ENCODE results near the gene UBE2L3. TPM values are rescaled to one million over a fixed set of nuclear protein-coding genes. Genes with fewer than 3 reads are reported as not detected.

Gene UBE2L3
- total and polyA plus RNA-seq, 10 of the 15 experiments (the other 5 are each of a cell fraction or from before 2014, with no cell fraction given), result 55.7 to 168 (median 113) TPM

- FAIRE-seq (no peak), ATAC-seq (no peak), DNase-seq (ENCODE audit: low read depth, low spot score) (no peak)
- H2AFZ ChIP-seq (ENCODE audit: control insufficient read depth, low read depth, low read length), result no peak overlapping the region
- H3K27ac ChIP-seq (ENCODE audit: control insufficient read depth, insufficient read depth), result no peak overlapping the region
- TF ChIP-seq NR2C2 (IDR thresholded peaks at IDR 0.05; ENCODE audit: borderline replicate concordance, control insufficient read depth, insufficient read length, low read depth), result no peak
- TF ChIP-seq CEBPZ (IDR thresholded peaks at IDR 0.05; ENCODE audit: low read depth, low read length), result no peak
- TF ChIP-seq BRCA1 (IDR thresholded peaks at IDR 0.05; ENCODE audit: low read depth, low read length), result no peak
- TF ChIP-seq GABPA (IDR thresholded peaks at IDR 0.05; ENCODE audit: low read depth), result no peak
- no peak for TF ChIP-seq USF2 (IDR thresholded peaks at IDR 0.05; ENCODE audit: borderline replicate concordance, low read depth, low read length)
- no peak for TF ChIP-seq TBL1XR1 (IDR thresholded peaks at IDR 0.05; ENCODE audit: low read depth, low read length)
- no peak for TF ChIP-seq ASH2L (IDR thresholded peaks at IDR 0.05; ENCODE audit: borderline replicate concordance, low read depth)
- no peak for TF ChIP-seq EZH2 (IDR thresholded peaks at IDR 0.05; ENCODE audit: borderline replicate concordance, control insufficient read depth, low read depth, low read length)
- TF ChIP-seq NFYB (IDR thresholded peaks at IDR 0.05; ENCODE audit: insufficient read depth, low read depth, low read length), result no peak
- no peak for TF ChIP-seq PRDM15 (CRISPR knock-in tag; IDR thresholded peaks at IDR 0.05)
- TF ChIP-seq FOXK2 (IDR thresholded peaks at IDR 0.05), result no peak
- no peak for TF ChIP-seq CBX3 (IDR thresholded peaks at IDR 0.05; ENCODE audit: borderline replicate concordance, low read depth)
- TF ChIP-seq STAT1 (conservative IDR thresholded peaks at IDR 0.05), result no peak
- TF ChIP-seq RB1 (IDR thresholded peaks at IDR 0.05; ENCODE audit: borderline replicate concordance), result no peak
- no peak for TF ChIP-seq SIX5 (IDR thresholded peaks at IDR 0.05; ENCODE audit: low read depth, low read length, severe bottlenecking)
- POLR2A ChIA-PET, result no interaction called here
- no peaks in the 10 kb centered on the region for H4K20me1 ChIP-seq (ENCODE audit: control insufficient read depth, insufficient read depth)
- SMC1A ChIA-PET (ENCODE audit: uncharacterized antibody, unreplicated experiment), result interaction anchor here (0.6 kb wide), 1 partner anchor 838 kb away, joined by 3 read pairs; no protein-coding TSS in a partner anchor
- no TSS peak for BruUV-seq (replicated peaks)
- RAD21 ChIA-PET (ENCODE audit: unreplicated experiment), result interaction anchor here (1.4 kb wide), 1 partner anchor 12 kb away, joined by 4 read pairs; no protein-coding TSS in a partner anchor
- CTCF ChIA-PET, result interaction anchor here (0.5 to 3.7 kb wide), 2 partner anchors 12 to 71 kb away, joined by 3 to 25 read pairs; no protein-coding TSS in a partner anchor
- H3K36me3 ChIP-seq (ENCODE audit: control insufficient read depth in 2 of 2, insufficient read depth in 2 of 2, low read length in 1 of 2), result no peaks in the 10 kb centered on the region
- 74% methylated on average over 19 of the region's 19 CpGs for WGBS (ENCODE audit: insufficient coverage, insufficient replicate concordance, low lambda C conversion rate, missing lambda C conversion rate)
- in situ Hi-C loops (cut with MboI), result no loop called here
- no peaks in the 10 kb centered on the region for H3K4me1 ChIP-seq (ENCODE audit: control insufficient read depth, insufficient read depth, low read length)
- no peak overlapping the region for H3K4me2 ChIP-seq (ENCODE audit: control insufficient read depth, insufficient read depth)
- intact Hi-C loops (cut with micrococcal nuclease; ENCODE audit: unreplicated experiment), result no loop called here
- H3K4me3 ChIP-seq, result no peak overlapping the region
- peaks cover under 1% of the 10 kb centered on the region; the same call in 1 of the 2 replicates for H3K79me2 ChIP-seq (ENCODE audit: control insufficient read depth, insufficient read depth, low read length)
- no peak overlapping the region for H3K9ac ChIP-seq (ENCODE audit: control insufficient read depth, insufficient read depth, low read length)
- H3K9me3 ChIP-seq (replicated peaks; ENCODE audit: control insufficient read depth, insufficient read depth, low read length), result no peaks in the 10 kb centered on the region
- no peaks in the 10 kb centered on the region for H3K27me3 ChIP-seq (replicated peaks in 1 of 2; ENCODE audit: control insufficient read depth in 2 of 2, insufficient read depth in 2 of 2, low read length in 1 of 2)
These were observed 67.3 kb downstream of the UBE2L3 start for GRCh38 chr22:21634844-21635243.
